Fibroblast of pulmonary artery (primary cell): ENCODE data around the gene RAB7A.

Source experiments
- DNase-seq: peaks from one replicate; pipeline ENCODE4 v3.0.0-alpha.2; 2010; ENCODE audit warnings: low read depth
- H3K4me3 ChIP-seq: replicated peaks from 2 replicates; pipeline ENCODE4 v1.5.1; 2011; ENCODE audit warnings: low read depth, mild to moderate bottlenecking, control low read depth, low read length, moderate library complexity
- TF ChIP-seq, protein P1 (sequence below): IDR thresholded peaks from 2 replicates; pipeline ENCODE4 v1.5.1; 2011; ENCODE audit warnings: mild to moderate bottlenecking, control low read depth, low read length, inconsistent platforms; ENCODE audit errors: missing control alignments

Gene RAB7A

DNA sequence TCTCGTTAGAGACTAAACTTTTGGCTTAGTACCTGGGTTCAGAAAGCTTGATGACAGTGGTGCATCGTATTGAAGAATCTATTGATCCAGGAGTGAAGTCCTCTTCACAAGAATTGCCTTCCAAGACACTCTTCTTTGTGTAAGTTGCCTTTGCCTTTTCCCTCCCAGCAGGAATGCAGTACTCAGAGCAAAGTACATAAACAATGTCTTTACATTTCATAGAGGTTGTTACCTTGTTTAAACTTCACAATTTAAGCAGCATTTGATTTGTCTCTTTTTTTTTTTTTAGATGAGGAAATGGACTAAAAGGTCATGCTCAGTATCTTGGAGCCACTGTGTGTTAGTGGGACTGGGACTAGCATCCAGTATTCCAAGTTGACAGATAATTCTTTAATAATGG lies 9.9 kb downstream of the RAB7A start:
- no peak for DNase-seq
- TF ChIP-seq, protein P1, sequence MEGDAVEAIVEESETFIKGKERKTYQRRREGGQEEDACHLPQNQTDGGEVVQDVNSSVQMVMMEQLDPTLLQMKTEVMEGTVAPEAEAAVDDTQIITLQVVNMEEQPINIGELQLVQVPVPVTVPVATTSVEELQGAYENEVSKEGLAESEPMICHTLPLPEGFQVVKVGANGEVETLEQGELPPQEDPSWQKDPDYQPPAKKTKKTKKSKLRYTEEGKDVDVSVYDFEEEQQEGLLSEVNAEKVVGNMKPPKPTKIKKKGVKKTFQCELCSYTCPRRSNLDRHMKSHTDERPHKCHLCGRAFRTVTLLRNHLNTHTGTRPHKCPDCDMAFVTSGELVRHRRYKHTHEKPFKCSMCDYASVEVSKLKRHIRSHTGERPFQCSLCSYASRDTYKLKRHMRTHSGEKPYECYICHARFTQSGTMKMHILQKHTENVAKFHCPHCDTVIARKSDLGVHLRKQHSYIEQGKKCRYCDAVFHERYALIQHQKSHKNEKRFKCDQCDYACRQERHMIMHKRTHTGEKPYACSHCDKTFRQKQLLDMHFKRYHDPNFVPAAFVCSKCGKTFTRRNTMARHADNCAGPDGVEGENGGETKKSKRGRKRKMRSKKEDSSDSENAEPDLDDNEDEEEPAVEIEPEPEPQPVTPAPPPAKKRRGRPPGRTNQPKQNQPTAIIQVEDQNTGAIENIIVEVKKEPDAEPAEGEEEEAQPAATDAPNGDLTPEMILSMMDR = no peak
- H3K4me3 ChIP-seq = no peak overlapping the region

DNA sequence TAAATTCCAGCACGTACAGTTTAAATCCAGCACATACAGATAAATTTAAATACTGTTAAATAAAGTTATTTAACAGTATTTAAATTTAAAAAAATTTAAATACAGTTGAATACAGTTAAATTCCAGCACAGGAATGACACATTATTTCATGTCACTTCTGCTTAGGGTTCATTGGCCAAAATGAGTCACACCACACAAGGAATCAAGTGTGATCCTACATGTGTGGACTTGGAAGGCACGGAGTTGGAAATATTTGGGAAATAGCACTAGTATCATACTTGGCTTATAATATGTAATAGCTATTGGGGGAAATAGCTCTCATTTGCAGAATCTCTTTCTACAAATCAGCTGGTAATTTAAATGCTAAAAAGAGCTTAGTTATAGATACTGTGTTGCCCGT lies 10.6 kb downstream of the RAB7A start:
- no peak overlapping the region for H3K4me3 ChIP-seq
- DNase-seq = peak; percentile 20
- TF ChIP-seq, protein P1 = no peak

DNA sequence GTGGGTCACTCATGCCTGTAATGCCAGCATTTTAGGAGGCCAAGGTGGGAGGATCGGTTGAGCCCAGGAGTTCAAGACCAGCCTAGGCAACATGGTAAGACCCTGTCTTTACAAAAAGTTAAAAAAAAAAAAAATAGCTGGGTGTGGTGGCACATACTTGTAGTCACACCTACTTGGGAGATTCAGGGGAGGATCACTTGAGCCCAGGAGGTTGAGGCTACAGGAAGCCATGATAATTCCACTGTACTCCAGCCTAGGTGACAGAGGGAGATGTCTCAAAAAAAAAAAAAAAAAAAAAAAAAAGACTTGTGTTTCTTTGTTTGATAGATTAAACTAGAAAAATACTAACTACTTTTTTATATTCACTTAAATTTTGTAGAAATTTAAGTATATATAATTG lies 14.6 kb downstream of the RAB7A start:
- TF ChIP-seq, protein P1 = no peak
- DNase-seq = no peak
- H3K4me3 ChIP-seq = no peak overlapping the region

DNA sequence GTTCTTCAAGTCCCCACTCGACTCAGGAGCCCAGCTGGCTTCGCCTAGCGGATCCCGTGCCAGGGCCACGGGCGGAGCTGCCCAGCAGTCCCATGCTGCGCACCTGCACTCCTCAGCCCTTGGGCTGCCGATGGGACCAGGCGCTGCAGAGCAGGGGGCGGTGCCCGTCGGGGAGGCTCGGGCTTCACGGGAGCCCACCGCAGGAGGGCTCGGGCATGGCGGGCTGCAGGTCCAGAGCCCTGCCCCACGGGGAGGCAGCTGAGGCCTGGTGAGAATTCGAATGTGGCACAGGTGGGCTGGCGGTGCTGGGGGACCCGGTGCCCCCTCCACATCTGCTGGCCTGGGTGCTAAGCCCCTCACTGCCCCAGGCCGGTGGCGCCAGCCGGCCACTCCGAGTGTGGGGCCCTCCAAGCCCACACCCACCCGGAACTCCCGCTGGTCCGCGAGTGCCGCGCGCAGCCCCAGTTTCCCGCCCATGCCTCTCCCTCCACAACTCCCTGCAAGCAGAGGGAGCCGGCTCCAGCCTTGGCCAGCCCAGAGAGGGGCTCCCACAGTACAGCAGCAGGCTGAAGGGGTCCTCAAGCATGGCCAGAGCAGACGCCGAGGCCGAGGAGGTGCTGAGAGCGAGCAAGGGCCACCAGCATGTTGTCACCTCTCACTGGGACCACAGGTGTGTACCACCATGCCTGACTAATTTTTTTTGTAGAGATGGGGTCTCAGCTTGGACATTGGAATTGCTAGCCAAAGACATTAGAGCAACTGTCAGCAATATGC lies 17.0 kb downstream of the RAB7A start:
- DNase-seq = no peak
- TF ChIP-seq, protein P1 = no peak
- H3K4me3 ChIP-seq = no peak overlapping the region

DNA sequence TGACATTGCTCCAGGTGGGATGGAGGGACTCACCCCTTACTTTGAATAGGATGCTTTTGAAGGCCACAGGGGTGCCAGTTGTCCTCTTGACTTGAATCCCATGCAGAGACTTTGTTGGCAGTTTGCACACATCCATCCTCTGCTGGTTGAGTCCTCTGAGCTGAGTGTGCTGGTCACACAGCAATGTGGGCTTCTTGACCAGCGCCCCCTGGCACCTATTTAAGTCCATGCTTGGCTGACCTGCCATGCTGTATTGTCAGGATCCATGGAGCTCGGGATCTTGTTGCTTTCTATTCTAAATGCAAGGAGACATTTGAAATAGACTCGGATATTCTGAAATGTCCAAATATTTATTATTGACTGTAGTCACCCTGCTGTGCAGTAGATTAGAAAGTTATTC lies 19.8 kb downstream of the RAB7A start:
- H3K4me3 ChIP-seq = no peak overlapping the region
- no peak for DNase-seq
- TF ChIP-seq, protein P1 = no peak

DNA sequence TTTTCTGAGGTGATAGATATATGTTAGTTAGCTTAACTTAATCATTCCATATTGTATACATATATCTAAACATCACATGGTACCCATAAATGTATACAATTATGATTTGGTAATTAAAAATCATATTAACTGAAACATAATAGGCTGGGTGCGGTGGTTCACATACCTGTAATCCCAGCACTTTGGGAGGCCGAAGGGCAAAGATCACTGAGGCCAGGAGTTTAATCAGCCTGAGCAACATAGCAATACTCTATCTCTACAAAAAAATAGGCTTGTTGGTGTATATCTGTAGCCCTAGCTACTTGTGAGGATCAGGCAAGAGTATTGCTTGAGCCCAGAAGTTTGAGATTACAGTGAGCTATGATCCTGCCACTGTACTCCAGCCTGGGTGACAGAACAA lies 20.9 kb downstream of the RAB7A start:
- no peak overlapping the region for H3K4me3 ChIP-seq
- DNase-seq = no peak
- TF ChIP-seq, protein P1 = no peak

DNA sequence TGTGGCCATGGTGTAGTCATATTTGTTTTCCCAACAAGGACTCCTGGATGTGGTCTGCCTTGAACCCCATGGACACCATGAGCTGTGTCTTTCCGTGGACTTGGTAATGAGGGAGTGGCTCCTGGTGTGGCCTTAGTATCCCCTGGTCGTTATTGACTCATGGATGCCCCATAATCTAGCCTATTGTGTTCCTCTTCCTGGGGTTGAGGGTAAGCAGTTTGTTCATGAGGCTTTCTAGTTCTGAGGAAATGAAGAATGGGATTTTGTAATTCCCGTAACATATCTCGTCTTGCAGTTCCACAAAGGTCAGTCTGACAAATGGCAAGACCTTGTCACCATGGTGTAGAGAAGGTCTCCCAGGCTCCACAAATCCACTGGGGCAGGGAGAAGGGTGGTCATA lies 22.6 kb downstream of the RAB7A start:
- no peak for DNase-seq
- TF ChIP-seq, protein P1 = no peak
- H3K4me3 ChIP-seq = no peak overlapping the region
